Testis (tissue), 2 donors: ENCODE results near the gene SHANK1.

Experiments
- CTCF ChIP-seq, 3 experiments: fragments of 450-650 bp in 2 of 3; fragments of 200-600 bp in 1 of 3; sonication (generic) in 1 of 3; IDR thresholded peaks; one replicate each; pipeline ENCODE4 v1.5.1; 2016 to 2019; ENCODE audit warnings: antibody characterized with exemption in 3 of 3, mild to moderate bottlenecking in 2 of 3, moderate library complexity in 1 of 3
- POLR2A ChIP-seq: fragments of 450-650 bp; IDR thresholded peaks from one replicate; pipeline ENCODE4 v1.6.1; 2017; ENCODE audit warnings: antibody characterized with exemption, mild to moderate bottlenecking, moderate library complexity

DNA sequence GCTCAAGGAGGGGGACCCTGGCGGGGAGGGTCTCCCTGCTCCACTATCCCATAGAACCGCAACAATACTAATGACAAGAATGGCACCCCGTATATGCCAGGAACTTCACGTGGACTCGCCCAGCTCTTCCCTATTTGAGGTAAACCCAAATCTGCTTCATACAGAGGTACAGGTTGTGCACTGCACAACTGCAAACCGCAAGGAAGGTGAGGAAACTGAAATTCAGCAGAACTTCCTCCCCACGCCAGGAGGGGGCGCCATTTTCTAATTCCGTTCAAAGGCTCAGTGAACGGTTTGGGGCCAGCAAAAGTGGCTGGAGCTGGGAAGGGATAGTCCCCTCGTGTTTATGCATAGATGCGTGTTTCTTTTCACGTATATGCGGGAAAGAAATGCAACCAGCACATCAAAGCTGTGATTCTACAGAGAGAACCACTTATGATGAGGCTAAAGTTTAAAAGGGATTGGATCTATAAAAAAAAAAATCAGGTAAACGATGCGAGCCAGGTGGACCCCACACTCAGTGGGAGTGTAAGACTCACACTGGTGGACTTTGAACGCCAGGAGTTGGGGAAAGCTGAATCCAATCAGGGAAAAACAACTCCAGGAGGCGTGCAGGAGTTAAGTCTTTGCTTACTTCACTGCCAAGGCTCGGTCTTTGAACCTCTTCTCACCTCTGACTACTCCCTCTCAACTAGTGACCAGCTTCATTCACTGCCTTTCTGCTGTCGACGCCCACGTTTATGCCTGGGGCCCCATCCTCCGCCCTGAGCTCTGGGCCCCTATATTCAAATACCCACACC is 50.1 kb downstream of the SHANK1 start:
- TF ChIP-seq CTCF (IDR thresholded peaks at IDR 0.05), result peak; percentile 51 to 88 (median 72)
- no peak for TF ChIP-seq POLR2A
